HEK293 (cell line): ENCODE measurements around the gene GRM2.

Experiments
- CTCF ChIA-PET: fragments of 350-600 bp; formaldehyde crosslinking; extraction: SDS; loops from one replicate; lab custom pipeline; 2021; ENCODE audit warnings: antibody characterized with exemption; lab: Yijun Ruan, JAX
- POLR2A ChIA-PET: fragments of 300-600 bp; formaldehyde crosslinking; extraction: SDS; loops from one replicate; lab custom pipeline; 2020; ENCODE audit warnings: antibody characterized with exemption, inconsistent platforms; lab: Yijun Ruan, JAX
- H3K27ac ChIP-seq: fragments of 200-500 bp; sonication (Bioruptor generic); 2 replicates; pipeline ENCODE4 v1.5.1; 2014; ENCODE audit warnings: low read depth, low read length, control low read depth, inconsistent platforms; ENCODE audit errors: extremely low read depth
- H3K36me3 ChIP-seq, 2 experiments: fragments of 200-500 bp in 1 of 2; sonication (Bioruptor generic) in 1 of 2; 1 replicate in 1 of 2; 2 replicates in 1 of 2; pipeline ENCODE4 v1.5.1; 2014 to 2017; ENCODE audit warnings: inconsistent platforms in 2 of 2, low read length in 2 of 2; ENCODE audit not compliant: control insufficient read depth in 2 of 2, insufficient read depth in 1 of 2
- H3K4me1 ChIP-seq: fragments of 200-500 bp; sonication (Bioruptor generic); 2 replicates; pipeline ENCODE4 v1.5.1; 2014; ENCODE audit warnings: mild to moderate bottlenecking, low read length, inconsistent platforms; ENCODE audit not compliant: control insufficient read depth, insufficient read depth
- H3K4me3 ChIP-seq: 2 replicates; pipeline ENCODE4 v1.5.1; 2011; ENCODE audit warnings: low read depth, mild to moderate bottlenecking, control low read depth, low read length, moderate library complexity
- H3K9me3 ChIP-seq: fragments of 200-500 bp; sonication (Bioruptor generic); 2 replicates; pipeline ENCODE4 v1.5.1; 2014; ENCODE audit warnings: low read depth, low read length, inconsistent platforms; ENCODE audit not compliant: control insufficient read depth, insufficient read depth
- KLF8 ChIP-seq: fragments of 450-650 bp; formaldehyde crosslinking; IDR thresholded peaks from 2 replicates; pipeline ENCODE4 v1.5.1; 2016; ENCODE audit warnings: missing biosample characterization, missing genetic modification characterization
- REST ChIP-seq: fragments of 450-650 bp; formaldehyde crosslinking; IDR thresholded peaks from 2 replicates; pipeline ENCODE4 v1.5.1; 2016; ENCODE audit warnings: missing biosample characterization, missing genetic modification characterization
- ZBTB26 ChIP-seq: fragments of 450-650 bp; formaldehyde crosslinking; optimal IDR thresholded peaks from 2 replicates; pipeline ENCODE3; 2016; ENCODE audit warnings: missing biosample characterization, mild to moderate bottlenecking, missing genetic modification characterization
- ZNF10 ChIP-seq: fragments of 450-650 bp; formaldehyde crosslinking; IDR thresholded peaks from 2 replicates; pipeline ENCODE4 v1.5.1; 2017; ENCODE audit warnings: missing biosample characterization, missing genetic modification characterization
- ZNF114 ChIP-seq: fragments of 450-650 bp; formaldehyde crosslinking; IDR thresholded peaks from 2 replicates; pipeline ENCODE4 v1.5.0; 2017; ENCODE audit warnings: missing biosample characterization, missing genetic modification characterization
- ZNF16 ChIP-seq: fragments of 450-650 bp; formaldehyde crosslinking; IDR thresholded peaks from 2 replicates; pipeline ENCODE4 v1.5.1; 2016; ENCODE audit warnings: low read depth, missing biosample characterization, missing genetic modification characterization
- ZNF2 ChIP-seq: fragments of 450-650 bp; formaldehyde crosslinking; IDR thresholded peaks from 2 replicates; pipeline ENCODE4 v1.5.1; 2016; ENCODE audit warnings: missing biosample characterization, missing genetic modification characterization
- ZNF26 ChIP-seq: fragments of 450-650 bp; formaldehyde crosslinking; IDR thresholded peaks from 2 replicates; pipeline ENCODE4 v1.5.1; 2016; ENCODE audit warnings: missing biosample characterization, missing genetic modification characterization
- ZNF366 ChIP-seq: fragments of 450-650 bp; formaldehyde crosslinking; conservative IDR thresholded peaks from 2 replicates; pipeline ENCODE4 v1.5.1; 2016; ENCODE audit warnings: missing biosample characterization, missing genetic modification characterization
- ZNF391 ChIP-seq: fragments of 450-650 bp; formaldehyde crosslinking; IDR thresholded peaks from 2 replicates; pipeline ENCODE4 v1.5.1; 2016; ENCODE audit warnings: low read depth, missing biosample characterization, missing genetic modification characterization, borderline replicate concordance
- ZNF398 ChIP-seq: fragments of 450-650 bp; formaldehyde crosslinking; IDR thresholded peaks from 2 replicates; pipeline ENCODE4 v1.5.1; 2017; ENCODE audit warnings: missing biosample characterization, missing genetic modification characterization
- ZNF416 ChIP-seq: fragments of 450-650 bp; formaldehyde crosslinking; IDR thresholded peaks from 2 replicates; pipeline ENCODE4 v1.5.1; 2016; ENCODE audit warnings: missing biosample characterization, missing genetic modification characterization
- ZNF785 ChIP-seq: fragments of 450-650 bp; formaldehyde crosslinking; IDR thresholded peaks from 2 replicates; pipeline ENCODE4 v1.5.1; 2016; ENCODE audit warnings: missing biosample characterization, missing genetic modification characterization
- ZSCAN4 ChIP-seq: fragments of 450-650 bp; formaldehyde crosslinking; IDR thresholded peaks from 2 replicates; pipeline ENCODE4 v1.5.1; 2017; ENCODE audit warnings: missing biosample characterization, missing genetic modification characterization

The GRM2 gene

GRCh38 chr3:51721062-51721745 lies 14.3 kb downstream of the GRM2 start:
- peak; percentile 74 for TF ChIP-seq ZSCAN4 (tag by site-specific recombination)
- no peak for TF ChIP-seq ZBTB26 (tag by site-specific recombination)
- TF ChIP-seq REST (tag by site-specific recombination), result 0 out of 2 replicates have a peak, but pooled peaks have one; percentile 15
- TF ChIP-seq ZNF16 (tag by site-specific recombination), result no peak
- no peak for TF ChIP-seq ZNF2 (tag by site-specific recombination)
- TF ChIP-seq ZNF785 (tag by site-specific recombination), result no peak
- TF ChIP-seq ZNF10 (tag by site-specific recombination), result no peak
- TF ChIP-seq, all 188 proteins: peak for 2
- ChIA-PET POLR2A (no interaction called here), CTCF (interaction anchor here (0.6 to 1.4 kb wide), 2 partner anchors 79 to 617 kb away, joined by 5 read pairs; no protein-coding TSS in a partner anchor)
- H3K36me3 ChIP-seq, result no peaks in the 10 kb centered on the region
- H3K4me3 ChIP-seq, result no peak overlapping the region
- H3K9me3 ChIP-seq, result no peaks in the 10 kb centered on the region
- no peaks in the 10 kb centered on the region for H3K4me1 ChIP-seq
- no peak overlapping the region for H3K27ac ChIP-seq

- Histone ChIP-seq H3K9me3 (no peaks in the 10 kb centered on the region), H3K27ac (no peak overlapping the region), H3K4me1 (no peaks in the 10 kb centered on the region), H3K36me3 (no peaks in the 10 kb centered on the region), H3K4me3 (no peak overlapping the region)
- ChIA-PET POLR2A (no interaction called here), CTCF (interaction anchor here (0.7 kb wide), 1 partner anchor 462 kb away, joined by 3 read pairs; no protein-coding TSS in a partner anchor)
- TF ChIP-seq ZNF391, result no peak
- 0 out of 2 replicates have a peak, but pooled peaks have one; percentile 15 for TF ChIP-seq ZNF398 (tag by site-specific recombination)
- peak; percentile 60; the same call in 1 of the 2 replicates for TF ChIP-seq ZNF366 (tag by site-specific recombination)
Measured at GRCh38 chr3:51722362-51722761, 15.5 kb downstream of the GRM2 start.

GRCh38 chr3:51727500-51727899 lies 20.6 kb downstream of the GRM2 start:
- ChIA-PET CTCF (interaction anchor here (0.7 kb wide), 1 partner anchor 8 kb away, joined by 3 read pairs; no protein-coding TSS in a partner anchor), POLR2A (no interaction called here)
- Histone ChIP-seq H3K4me1 (no peaks in the 10 kb centered on the region), H3K9me3 (no peaks in the 10 kb centered on the region), H3K36me3 (no peaks in the 10 kb centered on the region), H3K4me3 (no peak overlapping the region), H3K27ac (no peak overlapping the region)
- no peak for TF ChIP-seq ZNF114
- no peak for TF ChIP-seq ZNF416 (tag by site-specific recombination)
- no peak for TF ChIP-seq ZNF26
- TF ChIP-seq KLF8, result no peak
